Psoas muscle (tissue), 8 donors: ENCODE measurements around the gene SLC8A3. TPM values are rescaled to one million over a fixed set of nuclear protein-coding genes. Genes with fewer than 3 reads are reported as not detected.

Experiments
- ATAC-seq, 4 donors: fragments of 200-7000 bp; cut with Tn5 transposase; one replicate each; pipeline ENCODE4 v1.9.1; 2020; ENCODE audit warnings: moderate library complexity in 3 of 4, mild to moderate bottlenecking in 2 of 4
- DNase-seq, 2 donors: peaks; one replicate each; pipeline ENCODE4 v3.0.0-alpha.2; 2020
- H3K27ac ChIP-seq: fragments of 200-600 bp; one replicate; pipeline ENCODE4 v1.8.0; 2022
- H3K27me3 ChIP-seq, 3 donors: fragments of 200-600 bp in 1 of 3; one replicate each; pipeline versions ENCODE4 v1.6.1 to v1.8.0; 2013 to 2022; ENCODE audit warnings: low read length in 2 of 3, mild to moderate bottlenecking in 2 of 3, moderate library complexity in 1 of 3; ENCODE audit not compliant: insufficient read depth in 3 of 3
- H3K36me3 ChIP-seq, 2 donors: fragments of 200-600 bp in 1 of 2; one replicate each; pipeline versions ENCODE4 v1.6.1 to v1.8.0; 2013 to 2022; ENCODE audit warnings: low read depth in 1 of 2, mild to moderate bottlenecking in 1 of 2, moderate library complexity in 1 of 2; ENCODE audit not compliant: insufficient read depth in 1 of 2
- H3K4me1 ChIP-seq: fragments of 200-600 bp; one replicate; pipeline ENCODE4 v1.8.0; 2022
- H3K4me3 ChIP-seq: fragments of 200-600 bp; one replicate; pipeline ENCODE4 v1.8.0; 2022; ENCODE audit warnings: mild to moderate bottlenecking
- H3K9me3 ChIP-seq: fragments of 200-600 bp; one replicate; pipeline ENCODE4 v1.8.0; 2022
- CTCF ChIP-seq: fragments of 200-600 bp; IDR thresholded peaks from one replicate; pipeline ENCODE4 v1.8.0; 2022; ENCODE audit warnings: antibody characterized with exemption
- WGBS, 3 donors: extraction: QIAGEN DNeasy Blood & Tissue Kit; methylation state at CpG; one replicate each; pipeline versions ENCODE4 v1.1.6 to v1.1.7; 2013; 5-methylcytosine and 5-hydroxymethylcytosine counted together
- intact Hi-C, 2 donors: fragments of 100-400 bp; cut with DNase I; formaldehyde crosslinking; loops; one replicate each; pipeline versions ENCODE4 v1.11.0 to v1.14.2; 2022
- polyA plus RNA-seq, 3 donors: library from polyadenylated mRNA; stranded (reverse); fragments of 200-250 nt; gene quantifications; one replicate each; pipeline ENCODE4 v1.2.3, GENCODE V29; 2013
- total RNA-seq, 4 donors: library from RNA; stranded (reverse); fragmentation: NEBNext Ultra II Directional in 2 of 4; extraction: Animal tissue kit (Norgen Biotek cat#: 25700) in 2 of 4; gene quantifications; one replicate each; pipeline versions ENCODE4 v1.2.1 to v1.2.4, GENCODE V29; 2021 to 2023
- donor health status: healthy with polysubstance abuse.
- donor health status: DM: no; HTN: no; CAD: no; lungs with moderate emphysema.
- donor health status: Bipolar disorder and iron deficiency.
- donor health status: healthy.
- donor health status: DM: yes; HTN: yes; CAD: no.
- donor health status: DM: no; HTN: no; CAD: no.
- donor health status: DM: no; HTN: no; CAD: no.
- donor health status: DM: yes; HTN: yes; CAD: no.

SLC8A3 gene
- total and polyA plus RNA-seq, 7 donors: 10.8 to 53.6 (median 20.8) TPM

- DNase-seq: no peak
- no peaks in the 10 kb centered on the region for H3K36me3 ChIP-seq
- H3K27ac ChIP-seq: no peak overlapping the region
- WGBS, 3 donors: 65 to 89% (median 66%) methylated on average over 2 of the region's 2 CpGs
- no peak for ATAC-seq
- H3K27me3 ChIP-seq: no peaks in the 10 kb centered on the region
- H3K9me3 ChIP-seq: no peaks in the 10 kb centered on the region
- peaks cover 7% of the 10 kb centered on the region for H3K4me1 ChIP-seq
- intact Hi-C loops: no loop called here
- H3K4me3 ChIP-seq: no peak overlapping the region
- no peak for TF ChIP-seq CTCF
Measured at GRCh38 chr14:70018230-70018629, 170.5 kb downstream of the SLC8A3 start.

- H3K36me3 ChIP-seq: no peaks in the 10 kb centered on the region
- H3K9me3 ChIP-seq: no peaks in the 10 kb centered on the region
- H3K27ac ChIP-seq: no peak overlapping the region
- WGBS, 3 donors: 66 to 69% (median 67%) methylated on average over 7 of the region's 7 CpGs
- DNase-seq (no peak), ATAC-seq (no peak)
- H3K27me3 ChIP-seq: no peaks in the 10 kb centered on the region
- H3K4me1 ChIP-seq: peaks cover 7% of the 10 kb centered on the region
- no peak for TF ChIP-seq CTCF
- H3K4me3 ChIP-seq: no peak overlapping the region
- intact Hi-C loops: loop anchor here in 1 of 2 donors (5.0 kb wide), 1 partner anchor 137 kb away; the partner anchor contains the start of gene SMOC1
Measured at GRCh38 chr14:70014406-70015095, 174.2 kb downstream of the SLC8A3 start.

- WGBS, 3 donors: 69 to 76% (median 73%) methylated on average over 2 of the region's 2 CpGs
- Histone ChIP-seq H3K4me1 (no peaks in the 10 kb centered on the region), H3K4me3 (no peak overlapping the region), H3K9me3 (no peaks in the 10 kb centered on the region), H3K27me3 (no peaks in the 10 kb centered on the region), H3K36me3 (no peaks in the 10 kb centered on the region), H3K27ac (no peak overlapping the region)
- TF ChIP-seq CTCF: peak; percentile 59
- intact Hi-C loops: loop anchor here in 1 of 2 donors (5.0 kb wide), 1 partner anchor 136 kb away; the partner anchor contains the start of gene SMOC1
- ATAC-seq (peak in 1 of 4 donors; percentile 45), DNase-seq (no peak)
Measured at GRCh38 chr14:70013271-70013873, 175.4 kb downstream of the SLC8A3 start.

- H3K36me3 ChIP-seq: no peaks in the 10 kb centered on the region
- H3K27ac ChIP-seq: no peak overlapping the region
- ATAC-seq: no peak
- no peak for TF ChIP-seq CTCF
- H3K27me3 ChIP-seq: no peaks in the 10 kb centered on the region
- no peaks in the 10 kb centered on the region for H3K4me1 ChIP-seq
- 88 to 92% (median 89%) methylated on average over 7 of the region's 7 CpGs for WGBS, 3 donors
- no peak for DNase-seq
- no peak overlapping the region for H3K4me3 ChIP-seq
- no peaks in the 10 kb centered on the region for H3K9me3 ChIP-seq
- intact Hi-C loops: loop anchor here in 1 of 2 donors (5.0 kb wide), 1 partner anchor 134 kb away; the partner anchor contains the start of gene SMOC1
Measured at GRCh38 chr14:70011708-70012107, 177.0 kb downstream of the SLC8A3 start.
